GM15510 (cell line): Measurements from ENCODE around the gene TRAPPC8.

ENCODE experiments used
- POLR2A ChIP-seq: IDR thresholded peaks from 3 replicates; pipeline ENCODE4 v1.6.1; 2011; ENCODE audit warnings: borderline replicate concordance; ENCODE audit not compliant: insufficient read length; ENCODE audit errors: extremely low read depth

Gene TRAPPC8

DNA sequence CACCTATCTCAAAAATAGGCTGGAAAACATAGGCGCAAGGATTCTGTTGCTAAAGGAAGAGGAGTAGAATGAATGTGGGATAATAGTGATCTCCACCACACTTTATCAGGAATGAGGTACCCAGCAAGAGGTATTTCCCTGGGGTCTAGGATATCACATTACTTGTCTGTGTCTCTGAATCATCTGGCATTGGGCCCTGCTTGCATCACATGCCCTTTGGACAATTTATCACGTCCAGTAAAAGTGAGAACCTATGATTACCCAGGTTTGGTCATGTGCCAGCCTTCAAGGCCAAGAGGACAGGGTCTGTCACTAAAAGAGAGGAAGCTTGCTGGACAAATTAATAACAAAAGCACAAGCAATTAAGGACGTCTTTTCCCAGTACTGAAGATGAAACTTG lies 11.4 kb upstream of the TRAPPC8 start:
- TF ChIP-seq POLR2A, result no peak

DNA sequence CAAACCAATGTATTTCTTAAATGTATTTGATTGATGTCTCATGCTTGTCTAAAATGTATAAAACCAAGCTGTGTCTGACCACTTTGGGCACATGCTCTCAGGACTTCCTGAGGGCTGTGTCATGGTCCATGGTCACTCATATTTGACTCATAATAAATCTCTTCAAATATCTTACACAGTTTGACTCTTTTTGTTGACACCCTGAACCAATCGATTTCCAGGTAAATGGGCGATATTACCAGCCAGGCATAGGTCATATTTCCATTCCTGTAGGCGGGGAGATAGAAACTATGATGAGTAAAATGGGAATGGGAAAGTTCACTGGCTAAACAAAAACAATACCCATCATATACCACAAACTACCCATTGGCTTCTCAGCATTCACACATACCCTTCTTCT lies 9.3 kb upstream of the TRAPPC8 start:
- no peak for TF ChIP-seq POLR2A

GRCh38 chr18:31950583-31950982 lies 7.7 kb upstream of the TRAPPC8 start:
- no peak for TF ChIP-seq POLR2A

- TF ChIP-seq POLR2A, result no peak
These were observed 3.5 kb upstream of the TRAPPC8 start for GRCh38 chr18:31946305-31947046.

- TF ChIP-seq POLR2A, result no peak
These were observed 1.2 kb upstream of the TRAPPC8 start for GRCh38 chr18:31943878-31944816.

- peak; percentile 29 for TF ChIP-seq POLR2A
These were observed 483 bp downstream of the TRAPPC8 start for GRCh38 chr18:31942291-31942998.

- TF ChIP-seq POLR2A, result no peak
These were observed 1.7 kb downstream of the TRAPPC8 start for GRCh38 chr18:31941010-31941809.

DNA sequence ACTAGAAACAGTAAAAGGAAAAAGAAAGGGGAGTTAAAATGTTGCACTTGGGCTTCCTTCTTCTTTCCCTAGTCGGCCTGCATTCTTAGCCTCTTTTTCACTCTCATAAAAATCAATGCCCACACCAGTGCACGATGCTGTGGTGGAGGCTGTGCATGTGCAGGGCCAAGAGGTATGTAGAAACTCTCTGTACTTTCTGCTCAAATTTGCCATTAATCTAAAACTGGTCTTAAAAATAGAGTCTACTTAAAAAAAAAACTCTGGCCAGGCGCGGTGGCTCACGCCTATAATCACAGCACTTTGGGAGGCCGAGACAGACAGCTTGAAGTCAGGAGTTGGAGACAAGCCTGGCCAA lies 11.1 kb downstream of the TRAPPC8 start:
- no peak for TF ChIP-seq POLR2A

GRCh38 chr18:31931163-31931885 lies 11.6 kb downstream of the TRAPPC8 start:
- no peak for TF ChIP-seq POLR2A

GRCh38 chr18:31929273-31929672 lies 13.7 kb downstream of the TRAPPC8 start:
- TF ChIP-seq POLR2A, result no peak

DNA sequence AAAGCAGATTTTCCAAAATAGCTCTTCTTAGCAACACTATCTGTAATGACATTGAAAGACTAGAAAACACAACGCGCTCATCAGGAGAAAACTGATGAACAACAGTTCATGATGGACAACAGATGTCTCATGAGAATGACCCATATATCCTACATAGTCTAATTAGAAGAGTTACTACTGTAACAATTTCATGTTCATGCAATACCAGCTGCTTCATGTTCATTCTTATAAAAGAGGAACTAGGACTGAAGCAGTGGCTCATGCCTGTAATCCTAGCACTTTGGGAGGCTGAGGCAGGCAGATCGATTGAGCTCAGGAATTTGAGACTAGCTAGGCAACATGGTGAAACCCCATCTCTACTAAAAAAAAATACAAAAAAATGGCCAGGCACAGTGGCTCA lies 22.7 kb downstream of the TRAPPC8 start:
- no peak for TF ChIP-seq POLR2A

- TF ChIP-seq POLR2A, result no peak
These were observed 24.2 kb downstream of the TRAPPC8 start for GRCh38 chr18:31918733-31919132.

DNA sequence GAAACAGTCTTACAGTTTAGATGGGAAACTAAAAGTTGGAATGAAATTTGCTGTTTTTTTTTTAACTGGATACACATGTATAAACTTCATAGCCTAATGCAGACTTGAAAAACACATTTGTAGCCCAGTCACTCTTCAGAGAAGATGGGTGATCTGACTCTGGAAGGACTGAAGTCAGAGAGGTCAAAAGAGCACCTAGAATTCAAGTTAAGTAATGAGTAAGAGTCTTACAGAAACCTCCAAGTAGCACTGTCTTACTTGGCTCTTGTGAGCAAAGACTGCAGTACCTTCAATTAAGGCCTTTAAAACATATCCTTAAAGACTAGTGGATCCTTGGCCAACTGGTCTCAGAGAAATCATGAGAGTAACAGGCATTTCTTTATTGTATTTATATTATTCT lies 41.9 kb downstream of the TRAPPC8 start:
- TF ChIP-seq POLR2A, result no peak

- no peak for TF ChIP-seq POLR2A
These were observed 50.0 kb downstream of the TRAPPC8 start for GRCh38 chr18:31892936-31893335.
